Mesothelial cell of epicardium (in vitro differentiated cells): Measurements from ENCODE around the gene TFPI2. TPM values are rescaled to one million over a fixed set of nuclear protein-coding genes. Genes with fewer than 3 reads are reported as not detected.

Experiments used
- DNase-seq, 2 experiments: peaks; one replicate each; pipeline ENCODE4 v3.0.0; 2021; ENCODE audit warnings: low spot score in 2 of 2; ENCODE audit not compliant: unreplicated experiment in 2 of 2
- H3K27ac Mint-ChIP-seq: 2 replicates; pipeline ENCODE4 v1.8.0; 2021; ENCODE audit warnings: mixed read lengths
- H3K27me3 Mint-ChIP-seq: 2 replicates; pipeline ENCODE4 v1.8.0; 2021; ENCODE audit warnings: low read depth, mixed read lengths
- H3K36me3 Mint-ChIP-seq: 2 replicates; pipeline ENCODE4 v1.8.0; 2021; ENCODE audit warnings: mixed read lengths
- H3K4me1 Mint-ChIP-seq: 2 replicates; pipeline ENCODE4 v1.8.0; 2021; ENCODE audit warnings: mixed read lengths
- H3K4me3 Mint-ChIP-seq: 2 replicates; pipeline ENCODE4 v1.8.0; 2021; ENCODE audit warnings: mild to moderate bottlenecking, moderate library complexity, mixed read lengths
- H3K9me3 Mint-ChIP-seq: 2 replicates; pipeline ENCODE4 v1.8.0; 2021; ENCODE audit warnings: mixed read lengths
- total RNA-seq: library from RNA; stranded (reverse); gene quantifications from 3 replicates; pipeline ENCODE4 v1.2.1, GENCODE V29; 2021
- TF ChIP-seq, protein P1 (sequence below): fragments of 200-600 bp; sonication (generic); IDR thresholded peaks from one replicate; pipeline ENCODE4 v1.5.0; 2021; ENCODE audit warnings: antibody characterized with exemption; ENCODE audit not compliant: unreplicated experiment

The TFPI2 gene
- total RNA-seq, 1 donor from 2014 or later = 69.4 TPM

DNA sequence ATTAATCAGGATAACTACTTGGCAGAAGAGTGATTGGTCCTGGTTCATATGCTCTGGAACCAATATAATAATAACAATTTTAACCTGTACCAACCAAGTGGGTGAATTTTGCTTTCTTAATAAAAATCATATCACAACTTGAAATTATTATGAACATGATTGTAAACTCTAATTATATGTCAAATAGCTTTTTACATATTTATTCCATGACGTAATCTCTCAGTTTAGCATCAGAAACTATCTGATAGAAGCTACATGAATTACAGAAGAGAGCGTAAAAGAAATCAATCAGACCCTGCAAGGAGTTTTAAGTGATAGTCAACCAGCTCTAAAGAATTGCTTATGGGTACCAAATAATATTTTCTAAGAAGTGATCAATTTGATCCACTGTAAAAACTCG, 41.1 kb upstream of the TFPI2 start:
- TF ChIP-seq, protein P1, sequence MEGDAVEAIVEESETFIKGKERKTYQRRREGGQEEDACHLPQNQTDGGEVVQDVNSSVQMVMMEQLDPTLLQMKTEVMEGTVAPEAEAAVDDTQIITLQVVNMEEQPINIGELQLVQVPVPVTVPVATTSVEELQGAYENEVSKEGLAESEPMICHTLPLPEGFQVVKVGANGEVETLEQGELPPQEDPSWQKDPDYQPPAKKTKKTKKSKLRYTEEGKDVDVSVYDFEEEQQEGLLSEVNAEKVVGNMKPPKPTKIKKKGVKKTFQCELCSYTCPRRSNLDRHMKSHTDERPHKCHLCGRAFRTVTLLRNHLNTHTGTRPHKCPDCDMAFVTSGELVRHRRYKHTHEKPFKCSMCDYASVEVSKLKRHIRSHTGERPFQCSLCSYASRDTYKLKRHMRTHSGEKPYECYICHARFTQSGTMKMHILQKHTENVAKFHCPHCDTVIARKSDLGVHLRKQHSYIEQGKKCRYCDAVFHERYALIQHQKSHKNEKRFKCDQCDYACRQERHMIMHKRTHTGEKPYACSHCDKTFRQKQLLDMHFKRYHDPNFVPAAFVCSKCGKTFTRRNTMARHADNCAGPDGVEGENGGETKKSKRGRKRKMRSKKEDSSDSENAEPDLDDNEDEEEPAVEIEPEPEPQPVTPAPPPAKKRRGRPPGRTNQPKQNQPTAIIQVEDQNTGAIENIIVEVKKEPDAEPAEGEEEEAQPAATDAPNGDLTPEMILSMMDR = no peak
- no peaks in the 10 kb centered on the region for H3K9me3 Mint-ChIP-seq
- no peaks in the 10 kb centered on the region for H3K27me3 Mint-ChIP-seq
- peaks cover 1% of the 10 kb centered on the region for H3K36me3 Mint-ChIP-seq
- DNase-seq = no peak
- H3K4me1 Mint-ChIP-seq = peaks cover 8% of the 10 kb centered on the region
- H3K27ac Mint-ChIP-seq = no peak overlapping the region
- H3K4me3 Mint-ChIP-seq = no peak overlapping the region

DNA sequence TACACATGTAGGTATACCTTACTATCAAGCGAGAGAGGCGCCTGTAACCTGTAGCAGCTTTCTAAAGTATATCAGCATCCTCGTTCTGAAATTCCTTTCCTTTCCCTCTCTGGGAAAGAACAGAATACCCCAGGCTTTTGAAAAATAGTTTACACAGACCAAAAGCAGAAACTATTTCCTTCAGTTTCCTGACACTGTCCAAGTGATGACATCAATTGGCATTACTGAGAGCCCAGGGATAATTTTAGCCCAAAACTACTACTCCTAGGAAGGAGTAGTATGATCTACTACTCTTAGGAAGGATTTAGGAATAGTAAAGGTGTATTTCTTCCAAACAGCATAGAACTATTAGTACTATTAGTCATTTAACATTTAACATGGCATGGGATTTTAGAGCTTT, 37.0 kb upstream of the TFPI2 start:
- Mint-ChIP-seq H3K9me3 (no peaks in the 10 kb centered on the region), H3K36me3 (peaks cover 6% of the 10 kb centered on the region), H3K4me3 (no peak overlapping the region), H3K4me1 (peaks cover 8% of the 10 kb centered on the region), H3K27me3 (no peaks in the 10 kb centered on the region), H3K27ac (no peak overlapping the region)
- TF ChIP-seq, protein P1 = no peak
- DNase-seq = no peak

DNA sequence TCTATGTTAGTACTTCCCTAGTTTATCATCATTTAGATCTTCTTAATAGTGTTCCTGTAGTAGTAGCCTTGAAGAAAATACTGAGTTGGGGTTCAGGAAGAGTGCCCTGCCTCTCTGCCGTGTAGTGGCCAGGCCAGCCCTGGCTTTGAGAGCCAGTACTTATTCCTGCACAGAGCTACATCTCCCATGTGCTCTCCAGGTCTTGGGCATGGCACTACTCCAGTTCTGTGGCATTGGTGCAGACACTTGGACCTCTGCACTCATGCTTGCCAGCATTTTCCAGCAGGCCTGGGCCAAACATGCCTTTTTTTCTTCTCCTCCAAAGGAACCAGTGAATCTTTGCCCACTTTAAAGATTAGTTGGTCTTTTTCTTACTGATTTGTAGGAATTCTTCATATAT, 36.2 kb upstream of the TFPI2 start:
- no peak overlapping the region for H3K27ac Mint-ChIP-seq
- peaks cover 2% of the 10 kb centered on the region for H3K27me3 Mint-ChIP-seq

DNA sequence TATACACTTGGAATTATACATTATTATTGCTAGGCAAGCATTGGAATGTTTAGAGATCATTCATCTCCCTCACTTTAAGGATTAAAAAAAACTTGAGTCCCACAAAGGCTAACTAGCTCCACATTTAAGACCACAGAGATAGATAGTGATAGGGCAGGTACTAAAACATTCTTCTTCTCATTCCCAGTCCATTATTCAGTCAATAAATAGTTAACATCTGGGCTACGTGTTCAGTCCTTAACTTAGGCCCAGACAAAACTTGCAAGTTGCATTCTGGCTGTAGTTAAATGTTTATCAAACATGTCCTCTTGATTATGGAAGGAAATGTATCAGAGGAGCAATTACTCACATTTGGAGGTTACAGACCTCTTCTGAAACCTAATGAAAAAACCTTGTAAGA, 33.4 kb upstream of the TFPI2 start:
- TF ChIP-seq, protein P1 = no peak
- H3K4me3 Mint-ChIP-seq = peak overlapping the region; percentile 78

More for the DNA sequence above, 36.2 kb upstream of the TFPI2 start:
- Mint-ChIP-seq H3K4me3 (no peak overlapping the region), H3K4me1 (peaks cover 9% of the 10 kb centered on the region), H3K36me3 (peaks cover 6% of the 10 kb centered on the region), H3K9me3 (no peaks in the 10 kb centered on the region)
- TF ChIP-seq, protein P1 = no peak
- no peak for DNase-seq

DNA sequence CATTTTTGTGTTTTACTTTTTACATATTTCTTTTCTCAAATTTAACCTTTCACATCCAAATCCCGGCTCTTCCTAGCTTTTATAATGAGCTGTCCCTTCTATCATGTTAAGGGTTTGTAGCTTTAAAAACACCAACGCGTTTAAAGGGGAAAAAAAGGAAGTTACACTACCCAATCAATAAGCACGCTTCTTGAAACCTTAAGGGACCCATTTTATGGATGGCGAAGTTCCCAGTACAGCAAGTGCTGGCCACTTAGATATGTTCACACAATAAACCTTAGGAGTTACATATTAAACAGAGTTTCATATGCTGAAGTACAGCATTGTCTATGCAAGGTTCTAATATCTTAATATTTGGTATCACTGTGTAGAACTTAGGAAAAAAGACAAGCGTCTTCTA, 32.7 kb upstream of the TFPI2 start:
- Mint-ChIP-seq H3K27me3 (peaks cover 6% of the 10 kb centered on the region), H3K4me1 (peaks cover 9% of the 10 kb centered on the region), H3K9me3 (no peaks in the 10 kb centered on the region), H3K27ac (peak overlapping the region; percentile 7), H3K36me3 (peaks cover 6% of the 10 kb centered on the region), H3K4me3 (peak overlapping the region; percentile 78)
- DNase-seq = no peak
- TF ChIP-seq, protein P1 = no peak

More for the DNA sequence above, 33.4 kb upstream of the TFPI2 start:
- H3K27me3 Mint-ChIP-seq = peaks cover 6% of the 10 kb centered on the region
- peaks cover 9% of the 10 kb centered on the region for H3K4me1 Mint-ChIP-seq
- peaks cover 6% of the 10 kb centered on the region for H3K36me3 Mint-ChIP-seq
- no peak for DNase-seq
- no peaks in the 10 kb centered on the region for H3K9me3 Mint-ChIP-seq
- peak overlapping the region; percentile 7 for H3K27ac Mint-ChIP-seq
